ENCODE results near the gene KASH5. TPM values are rescaled to one million over a fixed set of nuclear protein-coding genes. Genes with fewer than 3 reads are reported as not detected.

KASH5 gene
- total and polyA plus RNA-seq, 2 of the 13 experiments (the other 11 are each of a cell fraction or from before 2014, with no cell fraction given) = not detected

- TF ChIP-seq USF2 (IDR thresholded peaks at IDR 0.05; ENCODE audit: low read depth, low read length) (0 out of 2 replicates have a peak, but pooled peaks have one; percentile 8), USF2 (CRISPR knock-in tag; IDR thresholded peaks at IDR 0.05; ENCODE audit: borderline replicate concordance) (no peak), JUND (CRISPR knock-in tag; IDR thresholded peaks at IDR 0.05) (no peak), SETDB1 (CRISPR knock-in tag; IDR thresholded peaks at IDR 0.05; ENCODE audit: borderline replicate concordance) (no peak)
Measured at GRCh38 chr19:49430678-49431329, 42.8 kb downstream of the KASH5 start (continued).

GRCh38 chr19:49431330-49431749 lies 43.3 kb downstream of the KASH5 start:
- H3K27ac ChIP-seq (ENCODE audit: extremely low read length, insufficient read depth, low read length) = no peak overlapping the region
- in situ Hi-C loops (cut with HindIII; ENCODE audit: extremely low pct_ligation_motif_present, low pct_unique_long_range_greater_than_20kb) = no loop called here

More at GRCh38 chr19:49431330-49431749, 43.3 kb downstream of the KASH5 start:
- Histone ChIP-seq H2AFZ (ENCODE audit: low read length) (no peak overlapping the region), H3K9me3 (ENCODE audit: low read length) (no peaks in the 10 kb centered on the region), H3K9ac (ENCODE audit: insufficient read depth, low read depth, low read length) (no peak overlapping the region), H4K20me1 (ENCODE audit: insufficient read depth, low read length) (no peaks in the 10 kb centered on the region), H3K79me2 (ENCODE audit: insufficient read depth, low read length) (no peaks in the 10 kb centered on the region), H3K4me1 (ENCODE audit: insufficient read depth, low read length) (peaks cover 11% of the 10 kb centered on the region), H3K36me3 (replicated peaks in 1 of 2; ENCODE audit: control insufficient read depth in 1 of 2, insufficient read depth in 2 of 2, low read length in 2 of 2) (no peaks in the 10 kb centered on the region), H3K4me3 (replicated peaks in 1 of 3; ENCODE audit: insufficient read depth in 1 of 3, low read depth in 2 of 3, low read length in 3 of 3) (no peak overlapping the region), H3K4me2 (ENCODE audit: low read depth, low read length) (no peak overlapping the region), H3K27me3 (ENCODE audit: control insufficient read depth in 1 of 2, insufficient read depth in 2 of 2, low read length in 2 of 2) (peaks cover 6 to 86% of the 10 kb centered on the region in 2 experiments; a peak in 4 of 5 replicates)
- DNase-seq (ENCODE audit: low spot score) = no peak
- no peak for FAIRE-seq
- TF ChIP-seq ZSCAN12 (CRISPR knock-in tag; IDR thresholded peaks at IDR 0.05) (no peak), TEAD2 (CRISPR knock-in tag; IDR thresholded peaks at IDR 0.05) (no peak), ZNF720 (CRISPR knock-in tag; IDR thresholded peaks at IDR 0.05) (no peak)
- CTCF ChIA-PET (ENCODE audit: low intra/inter-chr PET ratio, low total read pairs) = interaction anchor here (1.9 kb wide), 1 partner anchor 39 kb away, joined by 16 read pairs; no protein-coding TSS in a partner anchor
- BruUV-seq (replicated peaks) = no TSS peak
- POLR2A ChIA-PET = no interaction called here
- 47% methylated on average over 18 of the region's 29 CpGs for WGBS (ENCODE audit: low lambda C conversion rate)
- no peak for ATAC-seq
- intact Hi-C loops (cut with micrococcal nuclease; ENCODE audit: unreplicated experiment) = no loop called here

Measured in HepG2 (cell line).